ENCODE data around the gene RUFY4. TPM values are rescaled to one million over a fixed set of nuclear protein-coding genes. Genes with fewer than 3 reads are reported as not detected.

RUFY4 gene
- polyA plus RNA-seq, 1 donor (not counting 4 experiments of a cell fraction or from before 2014, with no cell fraction given) = not detected

DNA sequence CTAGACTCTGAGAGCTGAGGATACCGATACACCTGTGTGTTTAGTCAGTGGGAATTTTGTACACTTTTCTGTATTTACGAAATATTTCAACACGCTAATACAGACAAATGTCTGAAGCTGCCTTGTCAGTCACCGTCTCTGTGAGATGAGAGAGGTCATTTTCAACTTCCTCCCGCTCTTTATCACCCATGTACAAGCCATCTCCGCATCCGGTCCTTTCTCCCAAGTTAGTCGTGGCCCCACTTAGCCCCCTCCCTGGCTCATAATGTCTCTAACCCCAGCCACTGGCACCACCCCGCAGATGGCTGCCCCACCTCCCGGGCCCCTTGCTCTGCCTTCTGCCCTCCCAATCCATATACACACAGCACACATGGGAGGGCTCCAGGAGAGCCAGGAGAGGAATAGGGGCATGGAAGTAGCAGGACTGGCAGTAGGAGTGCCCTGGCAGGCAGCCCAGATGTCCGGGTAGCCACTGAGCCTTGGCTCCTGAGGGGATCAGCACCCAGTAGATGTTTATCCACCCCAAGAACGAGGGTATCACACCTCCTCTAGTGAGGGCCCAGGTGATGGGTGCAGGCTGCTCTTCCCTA, 2.0 kb upstream of the RUFY4 start:
- H3K9ac ChIP-seq (ENCODE audit: control insufficient read depth, extremely low read depth, insufficient read depth, low read length) = no peak overlapping the region
- H3K27me3 ChIP-seq (ENCODE audit: control insufficient read depth, extremely low read depth, insufficient read depth, low read length) = peaks cover 52% of the 10 kb centered on the region
- no peak overlapping the region for H3K4me2 ChIP-seq (ENCODE audit: control insufficient read depth, extremely low read depth, insufficient read depth, low read depth, low read length)
- H3K36me3 ChIP-seq (ENCODE audit: control insufficient read depth in 2 of 2, extremely low read depth in 1 of 2, insufficient read depth in 2 of 2, low read length in 2 of 2) = no peaks in the 10 kb centered on the region
- no peaks in the 10 kb centered on the region for H4K20me1 ChIP-seq (ENCODE audit: control insufficient read depth, extremely low read depth, insufficient read depth, low read length)
- H3K27ac ChIP-seq (ENCODE audit: control insufficient read depth, insufficient read depth, low read length) = no peak overlapping the region
- no peaks in the 10 kb centered on the region for H3K4me1 ChIP-seq (ENCODE audit: control insufficient read depth, extremely low read depth, insufficient read depth, low read length)
- TF ChIP-seq, protein P1, sequence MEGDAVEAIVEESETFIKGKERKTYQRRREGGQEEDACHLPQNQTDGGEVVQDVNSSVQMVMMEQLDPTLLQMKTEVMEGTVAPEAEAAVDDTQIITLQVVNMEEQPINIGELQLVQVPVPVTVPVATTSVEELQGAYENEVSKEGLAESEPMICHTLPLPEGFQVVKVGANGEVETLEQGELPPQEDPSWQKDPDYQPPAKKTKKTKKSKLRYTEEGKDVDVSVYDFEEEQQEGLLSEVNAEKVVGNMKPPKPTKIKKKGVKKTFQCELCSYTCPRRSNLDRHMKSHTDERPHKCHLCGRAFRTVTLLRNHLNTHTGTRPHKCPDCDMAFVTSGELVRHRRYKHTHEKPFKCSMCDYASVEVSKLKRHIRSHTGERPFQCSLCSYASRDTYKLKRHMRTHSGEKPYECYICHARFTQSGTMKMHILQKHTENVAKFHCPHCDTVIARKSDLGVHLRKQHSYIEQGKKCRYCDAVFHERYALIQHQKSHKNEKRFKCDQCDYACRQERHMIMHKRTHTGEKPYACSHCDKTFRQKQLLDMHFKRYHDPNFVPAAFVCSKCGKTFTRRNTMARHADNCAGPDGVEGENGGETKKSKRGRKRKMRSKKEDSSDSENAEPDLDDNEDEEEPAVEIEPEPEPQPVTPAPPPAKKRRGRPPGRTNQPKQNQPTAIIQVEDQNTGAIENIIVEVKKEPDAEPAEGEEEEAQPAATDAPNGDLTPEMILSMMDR (optimal IDR thresholded peaks at IDR 0.05 in 1 of 3, IDR thresholded peaks at IDR 0.05 in 1 of 3, conservative IDR thresholded peaks at IDR 0.05 in 1 of 3; ENCODE audit: extremely low read depth in 1 of 3, insufficient read depth in 2 of 3, low read length in 3 of 3) = no peak
- TF ChIP-seq EZH2 (IDR thresholded peaks at IDR 0.05; ENCODE audit: low read length) = no peak
- no peak overlapping the region for H3K4me3 ChIP-seq (ENCODE audit: control insufficient read depth in 2 of 3, extremely low read depth in 1 of 3, insufficient read depth in 2 of 3, low read depth in 1 of 3, low read length in 3 of 3)
- DNase-seq (ENCODE audit: low read depth, low spot score) = no peak
- no peak overlapping the region for H2AFZ ChIP-seq (ENCODE audit: control insufficient read depth, low read length)
- no peak for FAIRE-seq
- H3K9me3 ChIP-seq (ENCODE audit: control insufficient read depth, low read depth, low read length) = no peaks in the 10 kb centered on the region
- dilution Hi-C loops (cut with MboI; ENCODE audit: extremely low pct_ligation_motif_present, low sequenced_read_pairs) = no loop called here
- no peaks in the 10 kb centered on the region for H3K9me1 ChIP-seq (ENCODE audit: control insufficient read depth, extremely low read depth, insufficient read depth, low read length)
- no peaks in the 10 kb centered on the region for H3K79me2 ChIP-seq (ENCODE audit: control insufficient read depth, insufficient read depth, low read length)

GRCh38 chr2:218067523-218067922, 1.5 kb upstream of the RUFY4 start:
- H3K4me1 ChIP-seq (ENCODE audit: control insufficient read depth, extremely low read depth, insufficient read depth, low read length) = no peaks in the 10 kb centered on the region
- H3K27ac ChIP-seq (ENCODE audit: control insufficient read depth, insufficient read depth, low read length) = no peak overlapping the region
- H2AFZ ChIP-seq (ENCODE audit: control insufficient read depth, low read length) = no peak overlapping the region
- no peak overlapping the region for H3K4me2 ChIP-seq (ENCODE audit: control insufficient read depth, extremely low read depth, insufficient read depth, low read depth, low read length)
- no peaks in the 10 kb centered on the region for H3K9me3 ChIP-seq (ENCODE audit: control insufficient read depth, low read depth, low read length)
- H3K9me1 ChIP-seq (ENCODE audit: control insufficient read depth, extremely low read depth, insufficient read depth, low read length) = no peaks in the 10 kb centered on the region
- H3K4me3 ChIP-seq (ENCODE audit: control insufficient read depth in 2 of 3, extremely low read depth in 1 of 3, insufficient read depth in 2 of 3, low read depth in 1 of 3, low read length in 3 of 3) = no peak overlapping the region
- no peaks in the 10 kb centered on the region for H3K36me3 ChIP-seq (ENCODE audit: control insufficient read depth in 2 of 2, extremely low read depth in 1 of 2, insufficient read depth in 2 of 2, low read length in 2 of 2)
- peaks cover 57% of the 10 kb centered on the region for H3K27me3 ChIP-seq (ENCODE audit: control insufficient read depth, extremely low read depth, insufficient read depth, low read length)
- FAIRE-seq (no peak), DNase-seq (ENCODE audit: low read depth, low spot score) (no peak)
- H3K9ac ChIP-seq (ENCODE audit: control insufficient read depth, extremely low read depth, insufficient read depth, low read length) = no peak overlapping the region
- no peaks in the 10 kb centered on the region for H3K79me2 ChIP-seq (ENCODE audit: control insufficient read depth, insufficient read depth, low read length)
- no peak for TF ChIP-seq EZH2 (IDR thresholded peaks at IDR 0.05; ENCODE audit: low read length)
- TF ChIP-seq, protein P1 (optimal IDR thresholded peaks at IDR 0.05 in 1 of 3, IDR thresholded peaks at IDR 0.05 in 1 of 3, conservative IDR thresholded peaks at IDR 0.05 in 1 of 3; ENCODE audit: extremely low read depth in 1 of 3, insufficient read depth in 2 of 3, low read length in 3 of 3) = no peak
- dilution Hi-C loops (cut with MboI; ENCODE audit: extremely low pct_ligation_motif_present, low sequenced_read_pairs) = no loop called here
- H4K20me1 ChIP-seq (ENCODE audit: control insufficient read depth, extremely low read depth, insufficient read depth, low read length) = no peaks in the 10 kb centered on the region
